Bronchial epithelial cell (primary cell): Measurements from ENCODE around the gene GNB1L. TPM values are rescaled to one million over a fixed set of nuclear protein-coding genes. Genes with fewer than 3 reads are reported as not detected.

Source experiments
- DNase-seq: peaks from one replicate; pipeline ENCODE4 v3.0.0-alpha.2; 2010; ENCODE audit warnings: low read depth
- FAIRE-seq: peaks from 2 replicates; lab custom pipeline; 2011; peaks lifted over from hg19 to GRCh38; lab: Jason Lieb, UNC
- H3K27me3 ChIP-seq: 2 replicates; pipeline ENCODE4 v1.5.1; 2011; ENCODE audit warnings: low read length; ENCODE audit not compliant: control insufficient read depth, insufficient read depth
- H3K36me3 ChIP-seq: 2 replicates; pipeline ENCODE4 v1.5.1; 2011; ENCODE audit warnings: low read length; ENCODE audit not compliant: control insufficient read depth, insufficient read depth
- H3K4me3 ChIP-seq: 2 replicates; pipeline ENCODE4 v1.5.1; 2011; ENCODE audit warnings: mild to moderate bottlenecking, low read depth, low read length, control low read depth
- total RNA-seq: library from RNA; depleted of rRNA; stranded (reverse); fragments of >200 nt; gene quantifications from 2 replicates; pipeline ENCODE4 v1.2.1, GENCODE V29; 2014
- TF ChIP-seq, protein P1 (sequence below): IDR thresholded peaks from 2 replicates; pipeline ENCODE4 v1.5.1; 2011; ENCODE audit warnings: mild to moderate bottlenecking, moderate library complexity, low read length, control low read depth, inconsistent platforms; ENCODE audit not compliant: insufficient read depth, severe bottlenecking

GNB1L gene
- total RNA-seq, 1 donor from 2014 or later: 7.6 TPM

DNA sequence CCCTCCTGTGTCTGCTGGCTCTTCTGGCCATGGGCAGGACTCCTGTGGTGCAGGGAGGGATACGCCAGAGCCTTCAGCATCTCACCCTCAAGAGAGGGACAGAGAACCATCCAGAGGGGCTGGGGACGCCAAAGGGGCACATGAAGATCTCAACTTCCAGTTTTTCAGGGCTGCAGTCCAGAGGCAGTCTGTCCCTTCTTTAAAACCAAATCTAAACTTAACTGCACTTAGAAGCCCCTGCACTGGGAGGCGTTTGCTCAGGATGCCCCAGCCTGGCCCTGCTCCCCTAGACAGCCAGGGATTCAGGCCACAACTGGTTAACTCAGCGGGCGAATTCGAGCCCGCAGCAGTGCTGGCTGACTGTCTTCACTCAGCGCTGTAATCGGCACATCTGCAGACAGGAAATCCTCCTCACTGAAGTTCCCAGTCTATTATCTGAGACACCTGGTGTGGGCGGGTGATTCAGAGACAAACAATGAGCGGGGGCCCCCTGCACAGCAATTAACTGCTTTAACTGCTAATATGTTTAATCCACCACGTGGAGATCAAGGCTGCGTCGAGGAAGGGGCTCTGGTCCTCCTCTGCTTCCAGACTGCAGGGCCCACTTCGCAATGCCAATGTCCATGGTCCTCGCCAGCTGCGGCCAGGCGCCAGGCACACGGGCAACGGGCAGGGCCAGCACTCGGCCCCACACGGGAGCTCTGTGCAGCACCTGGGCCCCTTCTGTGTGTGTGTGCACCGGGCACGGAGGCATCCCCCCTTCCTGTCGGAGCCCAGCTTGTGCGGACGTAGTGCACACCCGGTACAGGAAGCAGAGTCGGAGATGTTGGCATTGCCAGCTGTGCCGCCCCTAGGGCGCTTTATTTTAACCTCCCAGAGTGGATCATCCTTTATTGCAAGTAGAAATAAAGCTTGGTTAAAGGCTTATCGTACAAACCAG lies 36.9 kb upstream of the GNB1L start:
- Histone ChIP-seq H3K27me3 (no peaks in the 10 kb centered on the region), H3K36me3 (peaks cover 6% of the 10 kb centered on the region), H3K4me3 (no peak overlapping the region)
- DNase-seq (peak; percentile 85), FAIRE-seq (no peak)
- TF ChIP-seq, protein P1, sequence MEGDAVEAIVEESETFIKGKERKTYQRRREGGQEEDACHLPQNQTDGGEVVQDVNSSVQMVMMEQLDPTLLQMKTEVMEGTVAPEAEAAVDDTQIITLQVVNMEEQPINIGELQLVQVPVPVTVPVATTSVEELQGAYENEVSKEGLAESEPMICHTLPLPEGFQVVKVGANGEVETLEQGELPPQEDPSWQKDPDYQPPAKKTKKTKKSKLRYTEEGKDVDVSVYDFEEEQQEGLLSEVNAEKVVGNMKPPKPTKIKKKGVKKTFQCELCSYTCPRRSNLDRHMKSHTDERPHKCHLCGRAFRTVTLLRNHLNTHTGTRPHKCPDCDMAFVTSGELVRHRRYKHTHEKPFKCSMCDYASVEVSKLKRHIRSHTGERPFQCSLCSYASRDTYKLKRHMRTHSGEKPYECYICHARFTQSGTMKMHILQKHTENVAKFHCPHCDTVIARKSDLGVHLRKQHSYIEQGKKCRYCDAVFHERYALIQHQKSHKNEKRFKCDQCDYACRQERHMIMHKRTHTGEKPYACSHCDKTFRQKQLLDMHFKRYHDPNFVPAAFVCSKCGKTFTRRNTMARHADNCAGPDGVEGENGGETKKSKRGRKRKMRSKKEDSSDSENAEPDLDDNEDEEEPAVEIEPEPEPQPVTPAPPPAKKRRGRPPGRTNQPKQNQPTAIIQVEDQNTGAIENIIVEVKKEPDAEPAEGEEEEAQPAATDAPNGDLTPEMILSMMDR: no peak

GRCh38 chr22:19890502-19891316 lies 36.0 kb upstream of the GNB1L start:
- TF ChIP-seq, protein P1: no peak
- peaks cover 6% of the 10 kb centered on the region for H3K36me3 ChIP-seq
- H3K27me3 ChIP-seq: no peaks in the 10 kb centered on the region
- no peak overlapping the region for H3K4me3 ChIP-seq
- FAIRE-seq (no peak), DNase-seq (no peak)

DNA sequence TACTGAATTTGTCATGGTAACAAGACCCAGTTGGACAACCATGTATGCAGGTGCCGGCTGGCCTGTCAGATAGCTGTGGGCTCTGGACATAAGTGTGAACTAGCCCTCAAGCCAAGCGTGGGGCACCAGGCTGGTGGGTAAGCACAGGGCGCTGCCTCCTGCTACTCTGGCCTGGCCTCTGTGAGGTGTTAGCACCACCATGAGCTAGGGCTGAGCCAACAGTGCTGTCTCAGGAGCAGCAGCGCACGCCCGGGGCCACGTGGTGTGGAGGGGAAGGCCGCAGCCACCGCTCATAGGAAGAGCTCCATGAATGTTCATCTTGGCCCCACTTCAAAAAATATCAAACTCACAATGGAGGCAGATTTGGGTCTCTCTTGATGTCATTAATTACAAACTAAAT lies 35.3 kb upstream of the GNB1L start:
- no peak for FAIRE-seq
- TF ChIP-seq, protein P1: no peak
- no peak for DNase-seq

GRCh38 chr22:19888131-19888746 lies 33.6 kb upstream of the GNB1L start:
- H3K27me3 ChIP-seq: no peaks in the 10 kb centered on the region
- FAIRE-seq (no peak), DNase-seq (no peak)
- TF ChIP-seq, protein P1: no peak
- H3K4me3 ChIP-seq: no peak overlapping the region
- H3K36me3 ChIP-seq: peaks cover 2% of the 10 kb centered on the region

More for the DNA sequence above, 35.3 kb upstream of the GNB1L start:
- peaks cover 2% of the 10 kb centered on the region for H3K36me3 ChIP-seq
- H3K4me3 ChIP-seq: no peak overlapping the region
- no peaks in the 10 kb centered on the region for H3K27me3 ChIP-seq

GRCh38 chr22:19887256-19887985 lies 32.7 kb upstream of the GNB1L start:
- DNase-seq: no peak
- peaks cover 2% of the 10 kb centered on the region for H3K36me3 ChIP-seq
- peak; percentile 28 for FAIRE-seq
- no peak overlapping the region for H3K4me3 ChIP-seq
- TF ChIP-seq, protein P1: no peak
- no peaks in the 10 kb centered on the region for H3K27me3 ChIP-seq
